H1 (cell line): ENCODE results near the gene HK1.

Source experiments
- BRCA1 ChIP-seq: IDR thresholded peaks from 2 replicates; pipeline ENCODE4 v1.6.1; 2012; ENCODE audit warnings: low read depth, low read length, improper control_type of control experiment
- CEBPB ChIP-seq: IDR thresholded peaks from 2 replicates; pipeline ENCODE4 v1.6.1; 2012; ENCODE audit warnings: low read depth, low read length
- EZH2 ChIP-seq: fragments of 200-600 bp; sonication (generic); IDR thresholded peaks from 2 replicates; pipeline ENCODE4 v1.7.1; 2012; ENCODE audit warnings: low read depth, mild to moderate bottlenecking, moderate library complexity, low read length, inconsistent platforms; ENCODE audit not compliant: severe bottlenecking
- GABPA ChIP-seq: IDR thresholded peaks from 2 replicates; pipeline ENCODE4 v1.6.1; 2011; ENCODE audit warnings: mild to moderate bottlenecking, low read length, moderate library complexity, borderline replicate concordance; ENCODE audit not compliant: insufficient read depth
- JUND ChIP-seq: IDR thresholded peaks from 2 replicates; pipeline ENCODE4 v1.6.1; 2011; ENCODE audit warnings: mild to moderate bottlenecking, improper control_type of control experiment, low read length
- POLR2A ChIP-seq, 2 experiments: IDR thresholded peaks; 1 replicate in 1 of 2; 2 replicates in 1 of 2; pipeline ENCODE4 v1.6.1; 2011; ENCODE audit warnings: low read depth in 2 of 2, low read length in 2 of 2, mild to moderate bottlenecking in 2 of 2; ENCODE audit errors: control extremely low read depth in 1 of 2
- RFX5 ChIP-seq: IDR thresholded peaks from 2 replicates; pipeline ENCODE4 v1.6.1; 2011; ENCODE audit warnings: low read depth, low read length, improper control_type of control experiment, borderline replicate concordance
- SAP30 ChIP-seq: fragments of 300-600 bp; sonication (generic); IDR thresholded peaks from 2 replicates; pipeline ENCODE4 v1.7.1; 2012; ENCODE audit warnings: low read length, moderate library complexity, mild to moderate bottlenecking, inconsistent platforms; ENCODE audit not compliant: insufficient read depth, insufficient replicate concordance
- TAF1 ChIP-seq: IDR thresholded peaks from 2 replicates; pipeline ENCODE4 v1.6.1; 2011; ENCODE audit warnings: mild to moderate bottlenecking, low read depth, low read length
- TEAD4 ChIP-seq: IDR thresholded peaks from 2 replicates; pipeline ENCODE4 v1.6.1; 2012; ENCODE audit warnings: low read depth, low read length, inconsistent platforms, mixed read lengths
- TF ChIP-seq, protein P1 (sequence below), 3 experiments: IDR thresholded peaks; 1 replicate in 2 of 3; 2 replicates in 1 of 3; pipeline versions ENCODE4 v1.5.1 to v1.6.1; 2011; ENCODE audit warnings: low read length in 3 of 3, mild to moderate bottlenecking in 3 of 3, inconsistent platforms in 2 of 3, low read depth in 1 of 3, moderate library complexity in 1 of 3; ENCODE audit not compliant: insufficient read depth in 1 of 3; ENCODE audit errors: control extremely low read depth in 1 of 3
- TF ChIP-seq, protein P2 (sequence below): IDR thresholded peaks from 2 replicates; pipeline ENCODE4 v1.6.1; 2011; ENCODE audit warnings: low read depth, mild to moderate bottlenecking, low read length; ENCODE audit not compliant: insufficient read depth

DNA sequence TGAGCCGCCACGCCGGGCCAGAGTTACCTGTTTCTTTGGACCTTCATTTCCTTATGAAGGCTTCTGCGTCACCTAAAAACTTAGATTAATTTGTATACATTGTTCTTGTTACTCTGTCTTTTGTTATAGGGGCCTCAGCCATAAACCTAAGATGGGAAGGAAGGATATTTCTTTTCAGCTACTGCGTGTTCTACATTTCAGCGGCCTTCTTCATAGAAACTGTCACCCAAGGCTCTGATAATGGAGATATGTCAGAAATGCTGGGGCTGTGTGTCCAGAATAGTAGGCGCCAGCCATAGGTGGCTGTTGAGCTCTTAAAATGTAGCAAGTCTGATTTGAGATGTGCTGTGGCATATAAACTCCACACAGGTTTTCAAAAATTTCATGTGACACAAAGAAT, 52.9 kb downstream of the HK1 start:
- no peak for TF ChIP-seq JUND
- TF ChIP-seq, protein P1, sequence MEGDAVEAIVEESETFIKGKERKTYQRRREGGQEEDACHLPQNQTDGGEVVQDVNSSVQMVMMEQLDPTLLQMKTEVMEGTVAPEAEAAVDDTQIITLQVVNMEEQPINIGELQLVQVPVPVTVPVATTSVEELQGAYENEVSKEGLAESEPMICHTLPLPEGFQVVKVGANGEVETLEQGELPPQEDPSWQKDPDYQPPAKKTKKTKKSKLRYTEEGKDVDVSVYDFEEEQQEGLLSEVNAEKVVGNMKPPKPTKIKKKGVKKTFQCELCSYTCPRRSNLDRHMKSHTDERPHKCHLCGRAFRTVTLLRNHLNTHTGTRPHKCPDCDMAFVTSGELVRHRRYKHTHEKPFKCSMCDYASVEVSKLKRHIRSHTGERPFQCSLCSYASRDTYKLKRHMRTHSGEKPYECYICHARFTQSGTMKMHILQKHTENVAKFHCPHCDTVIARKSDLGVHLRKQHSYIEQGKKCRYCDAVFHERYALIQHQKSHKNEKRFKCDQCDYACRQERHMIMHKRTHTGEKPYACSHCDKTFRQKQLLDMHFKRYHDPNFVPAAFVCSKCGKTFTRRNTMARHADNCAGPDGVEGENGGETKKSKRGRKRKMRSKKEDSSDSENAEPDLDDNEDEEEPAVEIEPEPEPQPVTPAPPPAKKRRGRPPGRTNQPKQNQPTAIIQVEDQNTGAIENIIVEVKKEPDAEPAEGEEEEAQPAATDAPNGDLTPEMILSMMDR (IDR thresholded peaks at IDR 0.05; ENCODE audit: control extremely low read depth in 1 of 3, insufficient read depth in 1 of 3, low read depth in 1 of 3, low read length in 3 of 3) = no peak
- TF ChIP-seq POLR2A (IDR thresholded peaks at IDR 0.05; ENCODE audit: control extremely low read depth in 1 of 2, low read depth in 2 of 2, low read length in 2 of 2) = no peak
- no peak for TF ChIP-seq RFX5
- TF ChIP-seq TAF1 = no peak
- no peak for TF ChIP-seq EZH2
- no peak for TF ChIP-seq TEAD4
- no peak for TF ChIP-seq CEBPB
- no peak for TF ChIP-seq GABPA
- no peak for TF ChIP-seq BRCA1
- TF ChIP-seq, protein P2, sequence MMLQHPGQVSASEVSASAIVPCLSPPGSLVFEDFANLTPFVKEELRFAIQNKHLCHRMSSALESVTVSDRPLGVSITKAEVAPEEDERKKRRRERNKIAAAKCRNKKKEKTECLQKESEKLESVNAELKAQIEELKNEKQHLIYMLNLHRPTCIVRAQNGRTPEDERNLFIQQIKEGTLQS = no peak
- no peak for TF ChIP-seq SAP30
